ENCODE data around the gene SLC6A12. TPM values are rescaled to one million over a fixed set of nuclear protein-coding genes. Genes with fewer than 3 reads are reported as not detected.

Gene SLC6A12
- total RNA-seq, 2 experiments from 2014 or later, result not detected

DNA sequence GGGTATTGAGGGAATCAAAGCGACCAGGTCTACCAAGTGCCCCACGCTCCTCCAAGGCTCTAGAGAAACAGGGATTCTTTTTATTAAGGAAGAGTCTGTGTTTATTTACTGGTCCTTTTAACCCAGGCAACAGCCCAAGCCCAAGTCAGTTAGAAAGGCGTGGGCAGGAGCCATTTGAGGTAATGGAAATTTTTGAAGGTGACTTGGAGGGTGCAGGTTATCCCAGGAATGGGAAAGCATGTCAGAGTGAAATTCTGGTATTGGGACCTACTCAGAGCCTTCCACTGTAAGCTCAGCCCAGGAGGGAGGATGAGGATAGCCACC lies 2.9 kb downstream of the SLC6A12 start:
- Mint-ChIP-seq H3K36me3 (ENCODE audit: low read depth) (no peaks in the 10 kb centered on the region), H3K9me3 (ENCODE audit: insufficient read depth) (no peaks in the 10 kb centered on the region), H3K4me1 (ENCODE audit: low read depth) (no peaks in the 10 kb centered on the region), H3K27me3 (ENCODE audit: low read depth) (peaks cover 12% of the 10 kb centered on the region), H3K4me3 (no peak overlapping the region), H3K27ac (no peak overlapping the region)
- ChIA-PET POLR2A (no interaction called here), CTCF (interaction anchor here (2.4 kb wide), 1 partner anchor 9 kb away, joined by 6 read pairs; no protein-coding TSS in a partner anchor)
- ATAC-seq, result no peak
- DNase-seq, result no peak

DNA sequence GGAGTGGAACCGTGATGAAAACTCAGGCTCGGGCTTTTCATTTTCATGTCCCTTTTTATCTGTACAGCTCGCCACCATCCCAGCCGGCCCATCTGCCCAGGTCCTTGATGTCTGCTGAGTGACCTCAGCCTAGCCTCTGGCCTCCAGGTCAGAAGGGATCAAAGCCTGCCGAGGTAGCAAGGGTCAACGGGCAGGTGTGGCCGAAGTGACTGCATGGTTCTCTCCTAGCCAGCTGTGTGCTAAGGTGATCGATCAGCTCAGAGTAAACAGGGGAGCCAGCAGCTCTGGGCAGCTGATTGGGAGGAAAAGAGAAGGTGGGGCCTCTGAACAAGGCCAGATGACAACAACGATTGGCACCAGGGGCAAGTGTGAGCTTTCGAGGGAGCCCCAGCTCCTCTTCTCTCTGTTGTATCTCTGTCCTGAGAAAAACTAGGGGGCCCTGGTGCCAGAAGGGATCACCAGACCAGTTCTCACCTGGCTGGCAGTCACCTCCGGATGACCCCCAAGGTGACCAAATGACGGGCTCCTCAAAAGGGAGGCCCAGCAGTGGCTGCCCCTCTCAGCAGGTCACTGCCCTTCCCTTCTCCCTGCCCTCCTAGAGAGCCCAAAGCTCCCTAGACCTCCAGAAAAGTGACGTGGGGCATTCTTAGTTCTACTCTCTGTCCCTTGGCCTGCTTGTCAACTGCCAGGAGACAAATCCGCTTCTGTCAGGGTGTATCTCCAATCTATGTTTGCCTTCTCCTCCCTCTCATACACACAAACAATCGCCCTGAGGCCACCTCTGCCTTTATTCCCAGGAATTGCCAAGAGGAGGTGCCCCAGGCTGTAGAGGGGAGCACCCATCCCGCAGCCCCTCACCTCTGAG lies 3.4 kb downstream of the SLC6A12 start:
- ATAC-seq (no peak), DNase-seq (no peak)
- POLR2A ChIA-PET, result no interaction called here
- H3K9me3 Mint-ChIP-seq (ENCODE audit: insufficient read depth), result no peaks in the 10 kb centered on the region
- peaks cover 14% of the 10 kb centered on the region for H3K27me3 Mint-ChIP-seq (ENCODE audit: low read depth)
- no peaks in the 10 kb centered on the region for H3K36me3 Mint-ChIP-seq (ENCODE audit: low read depth)
- CTCF ChIA-PET, result interaction anchor here (2.4 kb wide), 1 partner anchor 9 kb away, joined by 6 read pairs; no protein-coding TSS in a partner anchor
- no peaks in the 10 kb centered on the region for H3K4me1 Mint-ChIP-seq (ENCODE audit: low read depth)
- no peak overlapping the region for H3K27ac Mint-ChIP-seq
- no peak overlapping the region for H3K4me3 Mint-ChIP-seq

DNA sequence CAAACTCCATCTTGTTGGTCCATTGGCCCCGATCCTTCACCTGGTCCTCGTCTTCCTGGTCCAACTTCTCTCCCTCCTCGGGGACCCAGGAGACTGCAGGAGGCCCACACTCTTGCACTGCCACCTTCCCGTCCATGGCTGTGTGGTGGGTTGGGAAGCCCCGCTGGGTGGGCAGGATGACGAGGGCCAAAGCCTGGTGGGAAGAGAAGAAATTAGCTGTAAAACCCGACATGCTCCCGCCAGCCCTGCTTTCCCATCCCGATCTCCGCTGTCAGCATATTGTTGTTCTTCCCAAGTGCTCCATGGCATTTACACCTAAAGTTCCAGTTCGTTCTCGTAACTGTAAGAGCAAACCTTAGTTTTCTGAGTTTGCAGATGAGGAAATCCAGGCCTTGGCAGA lies 4.1 kb downstream of the SLC6A12 start:
- Mint-ChIP-seq H3K36me3 (ENCODE audit: low read depth) (no peaks in the 10 kb centered on the region), H3K4me1 (ENCODE audit: low read depth) (no peaks in the 10 kb centered on the region), H3K4me3 (no peak overlapping the region), H3K27ac (no peak overlapping the region), H3K27me3 (ENCODE audit: low read depth) (peaks cover 18% of the 10 kb centered on the region), H3K9me3 (ENCODE audit: insufficient read depth) (no peaks in the 10 kb centered on the region)
- DNase-seq (no peak), ATAC-seq (no peak)
- POLR2A ChIA-PET, result no interaction called here
- CTCF ChIA-PET, result interaction anchor here (2.4 kb wide), 1 partner anchor 10 kb away, joined by 6 read pairs; no protein-coding TSS in a partner anchor

DNA sequence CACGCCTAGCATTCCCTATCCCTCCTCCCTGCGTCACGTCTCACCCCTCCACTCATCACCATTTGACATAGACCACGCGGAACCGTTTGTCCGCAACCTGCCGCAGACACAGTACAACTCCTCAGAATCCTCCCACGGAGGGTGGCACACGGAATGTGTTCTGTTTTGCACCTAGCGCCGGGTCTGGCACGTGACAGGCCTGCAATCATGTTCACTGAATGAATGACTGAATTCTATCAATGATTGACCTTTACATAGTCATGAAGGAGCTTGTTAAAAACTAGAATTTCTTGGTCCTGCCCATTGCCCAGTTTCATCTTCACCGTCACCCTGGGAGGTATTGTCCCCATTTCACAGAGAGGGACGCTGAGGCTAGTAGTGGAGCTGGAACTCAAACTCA lies 4.7 kb downstream of the SLC6A12 start:
- DNase-seq, result no peak
- CTCF ChIA-PET, result no interaction called here
- H3K36me3 Mint-ChIP-seq (ENCODE audit: low read depth), result no peaks in the 10 kb centered on the region
- peaks cover 19% of the 10 kb centered on the region for H3K27me3 Mint-ChIP-seq (ENCODE audit: low read depth)
- no peak for ATAC-seq
- no peak overlapping the region for H3K27ac Mint-ChIP-seq
- H3K4me3 Mint-ChIP-seq, result no peak overlapping the region
- H3K4me1 Mint-ChIP-seq (ENCODE audit: low read depth), result no peaks in the 10 kb centered on the region
- POLR2A ChIA-PET, result no interaction called here
- H3K9me3 Mint-ChIP-seq (ENCODE audit: insufficient read depth), result no peaks in the 10 kb centered on the region

DNA sequence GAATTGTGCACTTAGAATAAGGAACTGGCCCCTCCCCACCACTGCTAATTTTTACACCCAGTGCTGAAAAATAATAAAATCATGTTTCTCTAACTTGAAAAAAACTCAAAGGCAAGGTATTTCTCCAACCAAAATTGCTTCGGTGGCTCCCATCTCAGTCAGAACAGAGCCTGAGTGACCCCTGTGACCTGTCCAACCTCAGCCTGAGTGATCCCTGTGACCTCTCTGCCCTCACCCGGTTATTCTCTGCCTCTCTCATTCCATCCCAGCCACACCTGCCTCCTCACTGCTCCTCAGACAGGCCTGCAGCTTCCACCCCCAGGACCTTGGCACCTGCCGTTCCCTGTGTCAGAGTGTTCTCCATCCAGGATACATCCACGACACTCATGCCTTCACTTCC lies 5.1 kb downstream of the SLC6A12 start:
- no peaks in the 10 kb centered on the region for H3K4me1 Mint-ChIP-seq (ENCODE audit: low read depth)

DNA sequence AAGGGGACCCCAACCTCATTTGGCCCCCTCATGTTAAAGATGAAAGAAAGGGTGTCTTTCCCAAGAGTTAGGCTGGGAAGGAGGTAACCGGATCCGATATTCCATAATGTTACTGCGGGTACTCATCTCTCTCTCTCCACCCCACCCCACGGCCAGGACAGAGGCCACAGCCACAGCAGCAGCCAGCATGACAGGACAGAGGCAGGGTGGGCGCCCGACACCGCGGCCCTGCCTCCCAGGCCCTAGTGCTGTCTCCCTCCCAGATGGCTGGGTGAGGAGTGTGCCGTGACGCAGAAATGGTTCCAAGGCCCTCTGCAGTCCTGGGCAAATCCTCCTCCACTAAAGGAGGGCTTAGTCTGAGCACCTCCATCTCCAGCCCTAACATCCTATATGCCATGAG lies 6.2 kb downstream of the SLC6A12 start:
- no peak overlapping the region for H3K27ac Mint-ChIP-seq
- H3K36me3 Mint-ChIP-seq (ENCODE audit: low read depth), result no peaks in the 10 kb centered on the region
- no peaks in the 10 kb centered on the region for H3K4me1 Mint-ChIP-seq (ENCODE audit: low read depth)
- peaks cover 14% of the 10 kb centered on the region for H3K27me3 Mint-ChIP-seq (ENCODE audit: low read depth)
- no peak for DNase-seq
- H3K9me3 Mint-ChIP-seq (ENCODE audit: insufficient read depth), result no peaks in the 10 kb centered on the region
- H3K4me3 Mint-ChIP-seq, result no peak overlapping the region
- POLR2A ChIA-PET, result no interaction called here
- CTCF ChIA-PET, result no interaction called here
- no peak for ATAC-seq

More for the DNA sequence above, 5.1 kb downstream of the SLC6A12 start:
- Mint-ChIP-seq H3K27me3 (ENCODE audit: low read depth) (peaks cover 20% of the 10 kb centered on the region), H3K36me3 (ENCODE audit: low read depth) (no peaks in the 10 kb centered on the region), H3K27ac (no peak overlapping the region), H3K9me3 (ENCODE audit: insufficient read depth) (no peaks in the 10 kb centered on the region), H3K4me3 (no peak overlapping the region)
- POLR2A ChIA-PET, result no interaction called here
- CTCF ChIA-PET, result no interaction called here
- no peak for ATAC-seq
- DNase-seq, result no peak

DNA sequence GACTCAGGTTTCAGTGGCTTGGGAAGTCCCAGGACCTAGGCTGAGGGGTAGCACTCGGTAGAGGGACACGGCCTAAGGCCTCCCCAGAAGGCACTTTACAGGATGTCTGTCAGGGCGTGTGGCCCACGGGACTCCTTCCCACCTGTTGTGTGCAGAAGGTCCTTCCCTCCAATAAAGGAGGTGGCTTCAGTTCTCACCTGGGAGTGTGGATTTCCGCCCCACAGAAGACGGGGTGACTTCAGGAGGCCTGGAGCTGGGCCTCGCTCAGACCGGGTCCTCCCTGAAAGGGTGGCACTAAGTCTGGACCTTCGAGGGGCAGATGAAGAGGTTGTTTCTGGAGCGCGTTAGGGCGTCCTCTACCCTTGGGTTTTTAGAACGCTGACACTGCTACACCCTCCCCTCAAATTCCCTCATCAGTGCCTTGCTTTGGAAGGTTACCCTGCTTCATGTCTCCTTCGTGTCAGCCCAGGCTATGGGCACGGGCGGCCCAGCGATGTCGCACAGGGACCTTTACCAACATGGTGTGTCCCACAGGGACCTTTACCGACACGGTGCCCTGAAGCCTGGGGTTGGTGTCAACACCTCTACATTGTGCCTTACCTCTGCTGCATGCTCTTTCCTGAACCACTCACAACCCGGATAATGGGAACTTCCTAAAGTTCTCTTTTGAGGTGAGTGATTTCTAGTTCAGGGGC lies 7.1 kb downstream of the SLC6A12 start:
- DNase-seq (no peak), ATAC-seq (no peak)
- H3K4me1 Mint-ChIP-seq (ENCODE audit: low read depth), result no peaks in the 10 kb centered on the region
- H3K36me3 Mint-ChIP-seq (ENCODE audit: low read depth), result no peaks in the 10 kb centered on the region
- no peak overlapping the region for H3K4me3 Mint-ChIP-seq
- ChIA-PET CTCF (no interaction called here), POLR2A (no interaction called here)
- H3K27me3 Mint-ChIP-seq (ENCODE audit: low read depth), result peaks cover 21% of the 10 kb centered on the region
- no peak overlapping the region for H3K27ac Mint-ChIP-seq
- H3K9me3 Mint-ChIP-seq (ENCODE audit: insufficient read depth), result no peaks in the 10 kb centered on the region

DNA sequence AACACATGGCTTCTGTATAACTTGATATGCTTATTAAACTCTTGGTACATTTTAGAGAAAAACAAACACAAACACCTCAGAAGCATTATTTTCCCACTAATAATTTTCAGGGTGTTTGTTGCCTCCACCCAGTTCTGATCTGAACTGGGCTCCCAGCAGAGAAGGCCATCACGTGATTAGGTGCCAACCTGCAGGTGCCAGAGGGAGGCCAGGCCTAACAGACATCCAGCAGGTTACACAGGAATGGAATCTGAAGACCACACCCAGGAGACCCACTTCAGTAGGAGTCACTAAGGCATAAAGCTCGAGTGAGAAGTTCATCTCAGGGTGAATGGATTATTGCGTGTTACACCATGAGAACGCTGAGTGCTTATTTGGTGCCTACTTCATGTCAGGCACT lies 8.9 kb downstream of the SLC6A12 start:
- ATAC-seq (no peak), DNase-seq (no peak)
- peaks cover 30% of the 10 kb centered on the region for H3K27me3 Mint-ChIP-seq (ENCODE audit: low read depth)
- no peaks in the 10 kb centered on the region for H3K9me3 Mint-ChIP-seq (ENCODE audit: insufficient read depth)
- no peak overlapping the region for H3K4me3 Mint-ChIP-seq
- ChIA-PET POLR2A (no interaction called here), CTCF (interaction anchor here (0.9 kb wide), 1 partner anchor 15 kb away, joined by 3 read pairs; no protein-coding TSS in a partner anchor)
- H3K27ac Mint-ChIP-seq, result no peak overlapping the region
- no peaks in the 10 kb centered on the region for H3K36me3 Mint-ChIP-seq (ENCODE audit: low read depth)
- no peaks in the 10 kb centered on the region for H3K4me1 Mint-ChIP-seq (ENCODE audit: low read depth)

DNA sequence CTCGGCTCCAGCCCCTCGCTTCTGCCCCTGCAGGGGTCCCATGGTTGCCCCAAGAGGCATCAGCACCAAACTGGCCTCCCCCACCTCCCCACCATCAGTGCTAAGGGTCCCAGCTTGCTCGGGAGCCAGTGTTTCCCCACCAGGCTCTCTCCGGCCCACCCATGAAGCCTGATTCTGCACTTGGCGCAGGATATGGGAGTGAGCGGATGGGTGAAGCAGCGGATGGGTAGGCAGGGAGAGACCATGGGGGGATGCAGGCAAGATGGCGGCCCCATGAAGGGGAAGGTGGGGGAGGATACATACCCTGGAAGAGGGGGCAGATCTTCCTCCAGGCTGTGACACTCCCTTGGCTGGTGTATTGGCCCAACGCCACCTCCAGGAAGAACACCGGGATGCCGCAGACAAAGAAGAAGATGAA lies 9.7 kb downstream of the SLC6A12 start:
- ChIA-PET CTCF (no interaction called here), POLR2A (no interaction called here)
- Mint-ChIP-seq H3K4me3 (no peak overlapping the region), H3K4me1 (ENCODE audit: low read depth) (no peaks in the 10 kb centered on the region), H3K27me3 (ENCODE audit: low read depth) (peaks cover 30% of the 10 kb centered on the region), H3K36me3 (ENCODE audit: low read depth) (no peaks in the 10 kb centered on the region), H3K27ac (no peak overlapping the region), H3K9me3 (ENCODE audit: insufficient read depth) (no peaks in the 10 kb centered on the region)
- DNase-seq (no peak), ATAC-seq (no peak)

DNA sequence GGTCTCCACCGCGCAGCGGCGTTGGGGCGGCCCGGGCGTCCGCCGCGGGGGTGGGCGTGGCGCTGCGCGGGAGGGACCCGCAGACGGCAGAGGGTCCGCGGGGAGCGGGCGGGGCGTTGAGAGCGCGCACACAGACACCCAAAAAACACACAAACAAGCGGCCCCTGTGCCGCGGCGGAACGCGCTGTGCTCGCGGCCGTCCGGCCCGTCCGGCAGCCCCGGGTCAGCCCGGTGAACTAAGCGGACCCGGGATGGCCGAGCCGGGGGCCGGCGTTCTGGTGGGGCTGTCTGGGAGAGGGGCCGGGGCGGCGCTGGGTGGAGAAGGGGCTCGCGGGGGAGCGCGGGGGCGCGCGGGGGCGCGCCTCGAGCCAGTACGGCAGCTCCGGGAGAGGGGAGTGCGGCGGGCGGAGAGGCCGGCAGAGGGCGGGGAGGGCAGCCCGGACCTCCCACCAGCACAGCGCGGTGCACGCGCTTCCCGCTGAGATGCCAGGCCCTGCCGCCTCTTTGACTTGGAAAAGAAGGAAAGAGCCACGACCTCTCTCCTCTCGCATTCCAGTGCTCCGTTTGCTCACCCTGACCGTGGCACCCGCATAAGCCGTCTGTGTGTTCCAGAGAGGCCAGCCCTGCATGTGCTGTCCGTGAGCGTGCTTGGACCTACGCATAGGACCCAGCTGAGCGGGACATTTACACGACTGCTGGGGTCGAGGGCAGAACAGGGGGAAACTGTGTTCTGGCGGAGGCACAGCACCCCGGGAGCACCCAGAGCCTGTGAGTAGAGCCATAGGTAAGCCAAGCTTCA lies 10.3 kb downstream of the SLC6A12 start:
- Mint-ChIP-seq H3K9me3 (ENCODE audit: insufficient read depth) (no peaks in the 10 kb centered on the region), H3K27ac (no peak overlapping the region), H3K4me3 (no peak overlapping the region), H3K4me1 (ENCODE audit: low read depth) (no peaks in the 10 kb centered on the region), H3K27me3 (ENCODE audit: low read depth) (peaks cover 32% of the 10 kb centered on the region), H3K36me3 (ENCODE audit: low read depth) (no peaks in the 10 kb centered on the region)
- ATAC-seq, result no peak
- no peak for DNase-seq
- CTCF ChIA-PET, result interaction anchor here (0.9 kb wide), 1 partner anchor 16 kb away, joined by 3 read pairs; no protein-coding TSS in a partner anchor
- POLR2A ChIA-PET, result no interaction called here

DNA sequence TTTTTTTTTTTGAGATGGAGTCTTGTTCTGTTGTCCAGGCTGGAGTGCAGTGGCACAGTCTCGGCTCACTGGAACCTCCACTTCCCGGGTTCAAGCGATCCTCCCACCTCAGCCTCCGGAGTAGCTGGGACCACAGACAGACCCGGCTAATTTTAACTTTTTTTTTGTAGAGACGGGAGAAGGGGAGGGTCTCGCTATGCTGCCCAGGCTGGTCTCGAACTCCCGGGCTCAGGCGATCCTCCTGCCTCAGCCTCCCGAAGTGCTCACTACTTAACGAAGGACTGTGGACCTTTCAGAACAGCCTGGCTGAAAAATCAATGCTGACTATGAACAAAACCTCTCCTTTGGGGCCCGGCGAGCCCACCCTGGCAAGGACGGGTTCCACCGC lies 10.9 kb downstream of the SLC6A12 start:
- no peaks in the 10 kb centered on the region for H3K4me1 Mint-ChIP-seq (ENCODE audit: low read depth)
- ATAC-seq, result no peak
- H3K9me3 Mint-ChIP-seq (ENCODE audit: insufficient read depth), result no peaks in the 10 kb centered on the region
- no peak overlapping the region for H3K27ac Mint-ChIP-seq
- no peak overlapping the region for H3K4me3 Mint-ChIP-seq
- ChIA-PET CTCF (interaction anchor here (0.9 kb wide), 1 partner anchor 17 kb away, joined by 3 read pairs; no protein-coding TSS in a partner anchor), POLR2A (no interaction called here)
- H3K36me3 Mint-ChIP-seq (ENCODE audit: low read depth), result no peaks in the 10 kb centered on the region
- DNase-seq, result no peak
- H3K27me3 Mint-ChIP-seq (ENCODE audit: low read depth), result peaks cover 33% of the 10 kb centered on the region

Data from activated CD8-positive, alpha-beta T cell treated with anti-CD3 and anti-CD28 coated beads, Interleukin-2, amount 10 ng/mL, durations not matched to agents 7 days and 5 days (primary cell).